ENCODE data around the gene FOXO6. TPM values are rescaled to one million over a fixed set of nuclear protein-coding genes. Genes with fewer than 3 reads are reported as not detected.

The FOXO6 gene
- total and polyA plus RNA-seq, 7 donors = 0.42 to 8.6 (median 0.88) TPM

DNA sequence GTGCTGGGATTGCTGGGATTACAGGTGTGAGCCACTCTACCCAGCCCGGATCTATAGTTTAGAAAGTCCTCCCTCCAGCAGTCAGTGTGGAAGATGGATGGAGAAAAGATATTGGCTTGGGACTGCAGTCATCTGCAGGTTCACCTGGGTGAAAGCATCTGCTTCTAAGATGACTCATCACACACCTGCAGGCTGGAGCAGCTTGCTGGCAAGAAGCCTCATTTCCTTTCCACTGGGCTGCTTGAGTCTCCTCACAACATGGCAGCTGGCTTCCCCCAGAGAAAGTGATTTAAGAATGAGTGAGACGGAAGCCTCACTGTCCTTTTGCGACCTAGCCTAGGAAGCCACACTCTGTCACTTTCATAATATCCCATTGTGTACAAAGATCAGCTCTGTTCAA lies 50.0 kb downstream of the FOXO6 start:
- TF ChIP-seq, protein P1, sequence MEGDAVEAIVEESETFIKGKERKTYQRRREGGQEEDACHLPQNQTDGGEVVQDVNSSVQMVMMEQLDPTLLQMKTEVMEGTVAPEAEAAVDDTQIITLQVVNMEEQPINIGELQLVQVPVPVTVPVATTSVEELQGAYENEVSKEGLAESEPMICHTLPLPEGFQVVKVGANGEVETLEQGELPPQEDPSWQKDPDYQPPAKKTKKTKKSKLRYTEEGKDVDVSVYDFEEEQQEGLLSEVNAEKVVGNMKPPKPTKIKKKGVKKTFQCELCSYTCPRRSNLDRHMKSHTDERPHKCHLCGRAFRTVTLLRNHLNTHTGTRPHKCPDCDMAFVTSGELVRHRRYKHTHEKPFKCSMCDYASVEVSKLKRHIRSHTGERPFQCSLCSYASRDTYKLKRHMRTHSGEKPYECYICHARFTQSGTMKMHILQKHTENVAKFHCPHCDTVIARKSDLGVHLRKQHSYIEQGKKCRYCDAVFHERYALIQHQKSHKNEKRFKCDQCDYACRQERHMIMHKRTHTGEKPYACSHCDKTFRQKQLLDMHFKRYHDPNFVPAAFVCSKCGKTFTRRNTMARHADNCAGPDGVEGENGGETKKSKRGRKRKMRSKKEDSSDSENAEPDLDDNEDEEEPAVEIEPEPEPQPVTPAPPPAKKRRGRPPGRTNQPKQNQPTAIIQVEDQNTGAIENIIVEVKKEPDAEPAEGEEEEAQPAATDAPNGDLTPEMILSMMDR (IDR thresholded peaks at IDR 0.05) = no peak
- ATAC-seq (no peak), DNase-seq (no peak)
- Histone ChIP-seq H3K36me3 (ENCODE audit: insufficient read depth in 1 of 2, low read depth in 1 of 2) (no peaks in the 10 kb centered on the region), H3K4me1 (no peaks in the 10 kb centered on the region), H3K27ac (no peak overlapping the region), H3K9me3 (no peaks in the 10 kb centered on the region), H3K4me3 (no peak overlapping the region), H3K27me3 (ENCODE audit: insufficient read depth in 3 of 3, low read length in 2 of 3) (peaks cover 0 to 3% (median 2%) of the 10 kb centered on the region in 3 donors)
- 90 to 96% (median 90%) methylated on average over 3 of the region's 3 CpGs for WGBS, 3 donors
- intact Hi-C loops (cut with DNase I) = no loop called here

DNA sequence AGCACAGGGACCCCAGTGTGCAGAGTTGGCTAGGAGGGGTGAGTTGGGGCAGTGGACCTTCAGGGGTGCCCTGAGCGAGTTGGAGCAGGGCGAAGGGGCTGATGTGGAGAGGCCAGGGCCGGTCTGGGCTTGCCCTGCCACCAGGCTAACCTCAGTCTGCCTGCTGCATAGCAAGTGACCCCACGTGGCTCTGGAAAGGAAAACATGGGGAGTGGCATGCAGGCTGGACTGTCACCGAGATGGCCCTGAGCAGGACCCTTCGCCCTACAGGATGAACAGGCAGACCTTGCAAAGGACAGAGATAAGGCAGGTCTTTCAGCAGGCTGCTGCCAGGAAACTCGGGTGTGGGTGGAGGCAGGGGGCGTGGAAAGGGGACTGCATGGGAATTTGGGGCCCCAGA lies 51.5 kb downstream of the FOXO6 start:
- 42 to 63% (median 60%) methylated on average over 7 to 8 of the region's 8 CpGs for WGBS, 3 donors
- no peak for DNase-seq
- H3K4me1 ChIP-seq = peaks cover 5% of the 10 kb centered on the region
- H3K4me3 ChIP-seq = no peak overlapping the region
- H3K27me3 ChIP-seq (ENCODE audit: insufficient read depth in 3 of 3, low read length in 2 of 3) = peaks cover 0 to 3% (median 2%) of the 10 kb centered on the region in 3 donors
- intact Hi-C loops (cut with DNase I) = no loop called here
- ATAC-seq = no peak
- no peak overlapping the region for H3K27ac ChIP-seq
- no peaks in the 10 kb centered on the region for H3K9me3 ChIP-seq
- H3K36me3 ChIP-seq (ENCODE audit: insufficient read depth in 1 of 2, low read depth in 1 of 2) = no peaks in the 10 kb centered on the region
- TF ChIP-seq, protein P1 (IDR thresholded peaks at IDR 0.05) = no peak

DNA sequence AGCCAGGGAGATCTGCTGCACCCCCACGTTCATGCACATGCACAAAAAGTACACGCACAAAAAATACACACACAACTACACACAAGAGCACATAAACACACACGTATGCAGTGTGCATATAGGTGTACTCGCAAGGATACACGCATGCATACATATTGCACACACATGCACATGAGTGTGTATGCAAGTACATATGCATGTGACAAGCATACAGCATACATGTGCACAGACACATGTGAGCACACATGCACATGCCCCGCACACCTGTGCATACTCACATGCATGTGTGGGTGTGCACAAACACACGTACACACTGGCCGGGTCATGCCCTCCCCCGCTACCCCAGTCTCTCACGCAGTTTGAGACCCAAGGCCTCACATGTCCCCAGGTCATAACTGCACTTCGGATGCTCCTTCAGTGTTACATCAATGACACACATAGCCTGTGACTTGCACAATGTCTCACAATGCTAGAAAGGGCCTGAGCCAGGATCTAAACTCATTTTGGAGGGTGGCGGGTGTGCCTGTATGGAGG lies 52.6 kb downstream of the FOXO6 start:
- Histone ChIP-seq H3K4me1 (peaks cover 14% of the 10 kb centered on the region), H3K27me3 (ENCODE audit: insufficient read depth in 3 of 3, low read length in 2 of 3) (peaks cover 0 to 3% (median 2%) of the 10 kb centered on the region in 3 donors), H3K9me3 (no peaks in the 10 kb centered on the region), H3K4me3 (no peak overlapping the region), H3K27ac (no peak overlapping the region), H3K36me3 (ENCODE audit: insufficient read depth in 1 of 2, low read depth in 1 of 2) (no peaks in the 10 kb centered on the region)
- TF ChIP-seq, protein P1 (IDR thresholded peaks at IDR 0.05) = no peak
- ATAC-seq (no peak), DNase-seq (no peak)
- WGBS, 3 donors = 87 to 95% (median 90%) methylated on average over 12 of the region's 12 CpGs
- intact Hi-C loops (cut with DNase I) = no loop called here

DNA sequence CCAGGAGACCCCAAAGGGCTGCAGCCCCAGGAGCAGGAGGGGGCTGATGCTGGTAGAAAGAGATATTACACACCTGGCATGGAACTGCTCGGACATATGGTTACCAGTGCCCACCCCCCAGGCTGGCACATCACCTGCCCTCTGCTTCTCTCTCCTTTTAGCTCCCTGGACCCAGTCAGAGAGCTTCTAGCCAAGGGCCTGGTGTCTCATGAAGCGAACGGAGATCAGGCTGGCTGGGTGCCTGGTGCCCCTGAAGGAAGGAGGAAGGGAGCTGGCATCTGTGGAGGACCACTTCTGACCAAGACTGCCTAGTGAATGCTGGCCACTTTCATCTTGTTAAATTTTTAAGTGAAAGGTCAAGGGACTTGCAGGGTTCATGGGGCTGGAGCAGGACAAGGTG lies 53.1 kb downstream of the FOXO6 start:
- H3K27ac ChIP-seq = no peak overlapping the region
- H3K4me3 ChIP-seq = no peak overlapping the region
- no peaks in the 10 kb centered on the region for H3K9me3 ChIP-seq
- peaks cover 18% of the 10 kb centered on the region for H3K4me1 ChIP-seq
- intact Hi-C loops (cut with DNase I) = no loop called here
- WGBS, 3 donors = 49 to 74% (median 58%) methylated on average over 3 of the region's 3 CpGs
- DNase-seq (no peak), ATAC-seq (no peak)
- TF ChIP-seq, protein P1 (IDR thresholded peaks at IDR 0.05) = no peak
- peaks cover 0 to 3% (median 2%) of the 10 kb centered on the region in 3 donors for H3K27me3 ChIP-seq (ENCODE audit: insufficient read depth in 3 of 3, low read length in 2 of 3)
- H3K36me3 ChIP-seq (ENCODE audit: insufficient read depth in 1 of 2, low read depth in 1 of 2) = no peaks in the 10 kb centered on the region
